SU-DHL-6 (cell line): Measurements from ENCODE around the gene HOXA13.

Experiments
- EZH2phosphoT487 ChIP-seq: fragments of 200-600 bp; sonication (generic), shearing (Covaris generic); conservative IDR thresholded peaks from 2 replicates; pipeline ENCODE4 v1.6.1; 2018; ENCODE audit warnings: mild to moderate bottlenecking, antibody characterized with exemption, low read length, moderate library complexity, mixed read lengths
- TF ChIP-seq, protein P1 (sequence below): fragments of 200-600 bp; sonication (generic); IDR thresholded peaks from one replicate; pipeline ENCODE4 v1.5.1; 2017; ENCODE audit warnings: antibody characterized with exemption, mild to moderate bottlenecking, low read length, moderate library complexity; ENCODE audit not compliant: insufficient read depth, poor library complexity, severe bottlenecking

DNA sequence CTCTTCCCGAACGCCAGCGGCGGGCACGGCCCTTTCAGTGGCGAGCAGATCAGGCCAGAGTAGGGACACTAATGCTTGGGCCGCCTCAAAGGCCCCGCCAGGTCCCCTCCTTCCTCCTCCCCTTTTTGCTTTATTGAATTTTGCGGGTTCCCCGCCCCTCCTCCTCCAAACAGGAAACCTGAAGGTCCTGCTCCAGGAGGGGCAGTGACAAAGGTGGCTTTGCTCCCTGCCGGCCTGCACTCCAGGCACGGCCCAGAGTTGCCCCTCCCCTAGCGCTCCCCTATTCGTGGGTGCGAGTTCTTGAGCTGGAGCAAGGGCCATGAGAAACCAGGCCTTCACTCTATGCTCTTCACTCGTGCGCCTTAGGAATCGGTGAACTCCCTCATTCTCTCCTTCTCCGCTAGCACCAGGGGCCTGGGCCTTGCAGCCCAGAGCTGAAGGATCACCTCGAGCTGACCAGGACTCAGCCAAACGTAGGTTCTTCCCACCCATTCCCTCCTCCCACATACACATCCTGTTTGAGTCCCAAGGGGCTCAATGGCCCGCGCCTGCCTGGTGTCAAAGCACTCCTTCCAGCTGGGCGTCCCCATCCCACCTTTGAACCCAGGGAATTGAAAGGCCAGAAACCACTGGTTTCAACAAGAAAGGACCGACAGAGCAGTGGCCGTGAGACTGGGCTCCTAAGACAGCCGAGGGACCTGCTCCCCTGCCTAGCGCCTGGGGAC, 51.7 kb downstream of the HOXA13 start:
- TF ChIP-seq, protein P1, sequence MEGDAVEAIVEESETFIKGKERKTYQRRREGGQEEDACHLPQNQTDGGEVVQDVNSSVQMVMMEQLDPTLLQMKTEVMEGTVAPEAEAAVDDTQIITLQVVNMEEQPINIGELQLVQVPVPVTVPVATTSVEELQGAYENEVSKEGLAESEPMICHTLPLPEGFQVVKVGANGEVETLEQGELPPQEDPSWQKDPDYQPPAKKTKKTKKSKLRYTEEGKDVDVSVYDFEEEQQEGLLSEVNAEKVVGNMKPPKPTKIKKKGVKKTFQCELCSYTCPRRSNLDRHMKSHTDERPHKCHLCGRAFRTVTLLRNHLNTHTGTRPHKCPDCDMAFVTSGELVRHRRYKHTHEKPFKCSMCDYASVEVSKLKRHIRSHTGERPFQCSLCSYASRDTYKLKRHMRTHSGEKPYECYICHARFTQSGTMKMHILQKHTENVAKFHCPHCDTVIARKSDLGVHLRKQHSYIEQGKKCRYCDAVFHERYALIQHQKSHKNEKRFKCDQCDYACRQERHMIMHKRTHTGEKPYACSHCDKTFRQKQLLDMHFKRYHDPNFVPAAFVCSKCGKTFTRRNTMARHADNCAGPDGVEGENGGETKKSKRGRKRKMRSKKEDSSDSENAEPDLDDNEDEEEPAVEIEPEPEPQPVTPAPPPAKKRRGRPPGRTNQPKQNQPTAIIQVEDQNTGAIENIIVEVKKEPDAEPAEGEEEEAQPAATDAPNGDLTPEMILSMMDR = no peak
- no peak for TF ChIP-seq EZH2phosphoT487
